Activated T-cell treated with anti-CD3 and anti-CD28 coated beads for 48 hours (primary cell): ENCODE results near the gene ADGB.

Experiments
- DNase-seq: peaks from one replicate; pipeline ENCODE4 v3.0.0-alpha.2; 2020; ENCODE audit warnings: low read depth

ADGB gene

GRCh38 chr6:146862508-146862919, 263.7 kb downstream of the ADGB start:
- DNase-seq = no peak

DNA sequence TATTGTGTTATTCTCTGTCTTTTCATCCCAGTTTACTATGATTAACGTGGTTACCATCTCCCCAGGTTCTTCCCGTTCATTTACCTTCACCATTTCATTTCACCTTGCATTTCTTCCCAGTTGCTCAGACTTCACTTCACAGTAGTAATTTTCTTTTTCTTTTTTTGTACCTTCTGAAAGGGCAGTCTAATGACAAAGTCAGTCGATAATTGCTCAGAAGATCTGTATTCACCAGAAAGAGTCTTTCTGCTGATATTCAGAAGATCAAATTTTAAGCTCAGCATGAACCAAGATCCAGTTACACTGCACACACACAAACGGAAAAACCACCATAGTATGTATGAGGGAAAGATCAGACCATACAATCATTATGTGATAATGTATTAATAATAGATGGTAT, 265.5 kb downstream of the ADGB start:
- no peak for DNase-seq

DNA sequence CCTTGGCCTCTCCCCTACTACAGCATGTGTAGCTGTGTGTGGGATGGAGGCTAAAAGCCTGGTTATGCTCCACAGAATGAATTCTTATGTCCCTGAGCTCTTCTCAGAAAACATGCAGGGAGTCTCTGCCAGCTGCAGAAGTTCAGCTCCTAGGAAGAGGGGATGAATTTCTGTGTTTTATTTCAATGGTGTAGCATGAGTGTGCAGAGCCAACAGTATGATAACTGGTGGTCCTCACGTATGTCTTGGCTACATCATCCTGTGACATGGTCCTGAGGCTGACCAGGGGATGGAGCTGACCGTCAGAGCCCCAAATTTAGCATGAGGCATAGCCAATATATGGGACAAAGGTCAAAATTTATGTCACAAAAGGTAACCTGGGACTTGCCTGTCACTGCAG, 266.1 kb downstream of the ADGB start:
- no peak for DNase-seq
